Endothelial cell (in vitro differentiated cells): Measurements from ENCODE around the gene SLC25A46. TPM values are rescaled to one million over a fixed set of nuclear protein-coding genes. Genes with fewer than 3 reads are reported as not detected.

ENCODE experiments used
- DNase-seq: peaks from one replicate; pipeline ENCODE4 v3.0.0; 2021; ENCODE audit warnings: low spot score
- H3K27ac Mint-ChIP-seq: one replicate; pipeline ENCODE4 v1.8.0; 2021; ENCODE audit warnings: mixed read lengths, inconsistent platforms; ENCODE audit not compliant: unreplicated experiment
- H3K27me3 Mint-ChIP-seq: one replicate; pipeline ENCODE4 v1.8.0; 2021; ENCODE audit warnings: mild to moderate bottlenecking, moderate library complexity, mixed read lengths, inconsistent platforms; ENCODE audit not compliant: unreplicated experiment
- H3K36me3 Mint-ChIP-seq: one replicate; pipeline ENCODE4 v1.8.0; 2021; ENCODE audit warnings: mild to moderate bottlenecking, low read depth, mixed read lengths, inconsistent platforms; ENCODE audit not compliant: unreplicated experiment
- H3K4me1 Mint-ChIP-seq: one replicate; pipeline ENCODE4 v1.8.0; 2021; ENCODE audit warnings: mild to moderate bottlenecking, mixed read lengths, inconsistent platforms; ENCODE audit not compliant: unreplicated experiment
- H3K4me3 Mint-ChIP-seq: one replicate; pipeline ENCODE4 v1.8.0; 2021; ENCODE audit warnings: mild to moderate bottlenecking, mixed read lengths, inconsistent platforms; ENCODE audit not compliant: unreplicated experiment
- H3K9me3 Mint-ChIP-seq: one replicate; pipeline ENCODE4 v1.8.0; 2021; ENCODE audit warnings: mixed read lengths, inconsistent platforms; ENCODE audit not compliant: unreplicated experiment
- total RNA-seq: library from RNA; stranded (reverse); fragmentation: NEBNext Ultra II Directional; extraction: Animal tissue kit (Norgen Biotek cat#: 25700); gene quantifications from one replicate; pipeline ENCODE4 v1.2.1, GENCODE V29; 2021; ENCODE audit not compliant: unreplicated experiment
- TF ChIP-seq, protein P1 (sequence below): fragments of 200-600 bp; sonication (generic); IDR thresholded peaks from one replicate; pipeline ENCODE4 v1.5.0; 2021; ENCODE audit warnings: antibody characterized with exemption; ENCODE audit not compliant: unreplicated experiment

SLC25A46 gene
- total RNA-seq, 1 donor from 2014 or later: 31.6 TPM

DNA sequence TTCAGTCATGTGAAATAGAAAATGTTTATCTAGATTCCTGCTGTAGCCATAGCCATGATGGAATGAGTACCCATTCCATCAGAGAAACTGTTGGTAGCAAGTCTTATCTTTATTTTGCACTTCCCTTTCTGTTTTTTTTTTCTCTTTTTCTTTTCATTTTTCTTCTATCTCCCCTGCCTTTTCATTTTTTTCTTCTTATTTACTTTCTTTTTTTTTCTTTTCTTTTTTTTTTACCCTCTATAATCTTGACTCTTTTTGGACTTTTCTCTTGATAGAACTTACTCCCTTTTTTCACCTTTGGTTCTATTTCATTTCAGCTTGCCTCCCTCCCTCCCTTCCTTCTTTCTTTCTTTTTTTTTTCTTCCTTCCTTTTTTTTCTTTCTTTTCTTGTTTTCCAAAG lies 15.4 kb downstream of the SLC25A46 start:
- Mint-ChIP-seq H3K4me3 (no peak overlapping the region), H3K27ac (no peak overlapping the region), H3K9me3 (no peaks in the 10 kb centered on the region), H3K27me3 (peaks cover 3% of the 10 kb centered on the region), H3K4me1 (peaks cover 2% of the 10 kb centered on the region), H3K36me3 (no peaks in the 10 kb centered on the region)
- TF ChIP-seq, protein P1, sequence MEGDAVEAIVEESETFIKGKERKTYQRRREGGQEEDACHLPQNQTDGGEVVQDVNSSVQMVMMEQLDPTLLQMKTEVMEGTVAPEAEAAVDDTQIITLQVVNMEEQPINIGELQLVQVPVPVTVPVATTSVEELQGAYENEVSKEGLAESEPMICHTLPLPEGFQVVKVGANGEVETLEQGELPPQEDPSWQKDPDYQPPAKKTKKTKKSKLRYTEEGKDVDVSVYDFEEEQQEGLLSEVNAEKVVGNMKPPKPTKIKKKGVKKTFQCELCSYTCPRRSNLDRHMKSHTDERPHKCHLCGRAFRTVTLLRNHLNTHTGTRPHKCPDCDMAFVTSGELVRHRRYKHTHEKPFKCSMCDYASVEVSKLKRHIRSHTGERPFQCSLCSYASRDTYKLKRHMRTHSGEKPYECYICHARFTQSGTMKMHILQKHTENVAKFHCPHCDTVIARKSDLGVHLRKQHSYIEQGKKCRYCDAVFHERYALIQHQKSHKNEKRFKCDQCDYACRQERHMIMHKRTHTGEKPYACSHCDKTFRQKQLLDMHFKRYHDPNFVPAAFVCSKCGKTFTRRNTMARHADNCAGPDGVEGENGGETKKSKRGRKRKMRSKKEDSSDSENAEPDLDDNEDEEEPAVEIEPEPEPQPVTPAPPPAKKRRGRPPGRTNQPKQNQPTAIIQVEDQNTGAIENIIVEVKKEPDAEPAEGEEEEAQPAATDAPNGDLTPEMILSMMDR: no peak
- no peak for DNase-seq

DNA sequence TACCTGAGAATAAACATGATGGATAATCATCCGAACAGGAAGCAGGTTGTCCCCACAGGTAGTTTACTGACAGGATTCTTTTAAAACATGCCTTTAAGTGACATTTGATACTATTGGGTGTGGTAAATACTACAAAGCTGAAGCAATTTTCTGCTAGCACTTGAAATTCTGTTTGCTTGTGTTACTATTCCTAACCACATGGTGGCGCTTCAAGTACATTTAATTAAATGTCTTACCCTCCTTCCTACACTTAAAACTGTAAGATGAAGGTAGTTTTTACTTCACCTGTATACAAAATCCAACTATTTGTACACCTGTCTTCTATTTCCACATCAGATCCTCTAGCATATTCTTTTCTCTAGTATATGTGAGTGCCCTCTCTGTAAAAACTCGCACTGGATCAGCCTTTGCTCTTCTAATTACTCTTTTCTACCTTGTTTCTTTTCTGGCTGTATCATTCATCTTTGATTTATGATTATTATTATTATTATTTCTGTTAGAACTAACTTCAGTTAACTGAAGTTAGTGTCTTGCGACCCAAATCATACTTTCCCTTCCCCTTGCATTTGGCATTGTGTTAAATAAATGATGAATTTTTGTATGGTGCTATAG lies 18.4 kb downstream of the SLC25A46 start:
- Mint-ChIP-seq H3K27me3 (peaks cover 3% of the 10 kb centered on the region), H3K9me3 (no peaks in the 10 kb centered on the region), H3K36me3 (no peaks in the 10 kb centered on the region), H3K4me3 (no peak overlapping the region), H3K4me1 (peaks cover 2% of the 10 kb centered on the region), H3K27ac (no peak overlapping the region)
- TF ChIP-seq, protein P1: peak; percentile 90
- peak; percentile 28 for DNase-seq

DNA sequence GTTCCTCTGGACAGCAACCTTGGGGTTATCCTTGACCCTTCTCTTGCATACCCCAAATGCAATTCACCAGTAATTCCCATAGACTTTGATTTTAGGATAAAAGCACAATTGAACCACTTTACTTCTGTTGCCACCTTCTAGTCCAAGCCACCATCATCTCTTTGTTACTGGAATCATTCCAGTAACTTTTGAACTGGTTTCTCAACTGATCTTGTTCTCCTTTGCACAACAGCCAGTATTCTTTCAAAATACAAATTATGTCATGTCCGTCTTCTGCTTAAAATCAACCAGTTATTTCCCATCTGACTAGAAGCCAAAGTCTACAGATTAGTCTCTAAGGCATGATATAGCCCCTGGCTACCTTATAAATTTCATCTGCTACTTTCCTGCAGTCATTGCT lies 21.4 kb downstream of the SLC25A46 start:
- no peaks in the 10 kb centered on the region for H3K27me3 Mint-ChIP-seq
- H3K4me3 Mint-ChIP-seq: no peak overlapping the region
- no peaks in the 10 kb centered on the region for H3K9me3 Mint-ChIP-seq
- no peaks in the 10 kb centered on the region for H3K4me1 Mint-ChIP-seq
- no peaks in the 10 kb centered on the region for H3K36me3 Mint-ChIP-seq
- no peak for DNase-seq
- TF ChIP-seq, protein P1: no peak
- H3K27ac Mint-ChIP-seq: no peak overlapping the region

DNA sequence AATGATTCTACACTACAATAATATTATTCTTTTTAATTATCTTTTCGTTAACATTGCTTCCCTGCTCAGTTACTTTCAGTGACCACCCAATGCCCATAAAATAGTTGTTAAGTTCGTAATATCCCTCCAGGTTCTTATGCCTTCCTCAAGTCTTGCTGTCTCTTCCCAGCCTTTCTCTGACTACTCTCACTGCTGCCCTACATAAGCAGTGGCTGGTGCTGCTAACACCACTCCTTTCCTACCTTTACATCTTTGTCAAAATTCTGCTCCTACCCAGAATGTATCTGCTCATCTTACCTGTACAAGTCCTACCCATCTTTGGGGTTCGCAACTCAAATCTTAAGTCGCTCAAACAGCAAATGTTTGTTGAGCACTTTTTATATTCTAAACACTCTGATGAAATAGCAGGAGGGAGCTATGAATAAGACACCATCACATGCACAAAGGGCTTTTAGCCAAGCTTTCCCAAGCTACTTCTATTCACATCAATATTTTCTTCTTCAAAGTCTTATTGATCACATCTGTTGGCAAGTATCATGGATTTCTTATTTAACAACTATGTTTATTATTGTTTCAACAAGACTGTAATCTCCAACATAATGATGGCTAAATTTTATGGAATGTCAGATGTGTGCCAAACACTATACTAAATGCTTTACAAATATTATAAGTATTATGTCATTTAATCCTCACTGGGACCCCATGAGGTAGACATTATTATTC lies 29.5 kb downstream of the SLC25A46 start:
- no peak for DNase-seq
- Mint-ChIP-seq H3K36me3 (no peaks in the 10 kb centered on the region), H3K27ac (no peak overlapping the region), H3K4me3 (no peak overlapping the region), H3K9me3 (no peaks in the 10 kb centered on the region), H3K27me3 (no peaks in the 10 kb centered on the region), H3K4me1 (no peaks in the 10 kb centered on the region)
- TF ChIP-seq, protein P1: no peak

DNA sequence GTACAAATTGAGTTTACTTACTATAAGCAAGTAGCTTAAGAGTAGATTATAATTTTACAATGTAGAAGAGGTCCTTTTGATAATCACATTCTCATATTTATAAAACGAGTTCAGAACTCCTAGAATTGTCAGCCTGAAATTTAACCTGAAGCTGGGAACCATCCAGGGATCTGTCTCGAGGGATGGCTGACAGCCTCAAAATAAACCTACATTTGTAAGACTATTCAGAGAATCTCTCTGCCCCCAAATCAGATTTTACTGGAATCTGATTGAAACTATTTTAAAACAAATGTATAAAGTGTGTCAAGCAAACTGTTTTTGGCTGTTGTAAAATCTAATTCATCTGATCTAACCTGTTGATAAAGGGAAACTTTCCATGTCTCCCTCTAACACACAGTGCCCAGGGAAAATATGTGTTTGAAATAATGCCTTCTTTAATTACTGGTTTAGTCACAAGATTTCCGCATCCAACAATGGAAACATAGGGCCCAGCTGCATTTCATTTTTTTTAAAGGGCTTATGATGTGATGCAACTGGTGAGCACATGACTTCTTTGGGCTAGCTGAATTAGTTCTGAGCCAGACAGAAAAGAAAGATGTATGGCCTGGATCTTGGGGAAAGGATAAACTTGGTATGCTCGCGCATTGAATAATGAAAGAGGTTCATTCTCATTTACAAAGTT lies 30.3 kb downstream of the SLC25A46 start:
- H3K9me3 Mint-ChIP-seq: no peaks in the 10 kb centered on the region
- H3K27ac Mint-ChIP-seq: no peak overlapping the region
- TF ChIP-seq, protein P1: no peak
- H3K36me3 Mint-ChIP-seq: no peaks in the 10 kb centered on the region
- no peaks in the 10 kb centered on the region for H3K27me3 Mint-ChIP-seq
- H3K4me1 Mint-ChIP-seq: no peaks in the 10 kb centered on the region
- DNase-seq: no peak
- no peak overlapping the region for H3K4me3 Mint-ChIP-seq
